ENCODE measurements around the gene RAB10. TPM values are rescaled to one million over a fixed set of nuclear protein-coding genes. Genes with fewer than 3 reads are reported as not detected.

The RAB10 gene
- total RNA-seq, 2 donors from 2014 or later = 118 to 139 TPM

- no peaks in the 10 kb centered on the region for H3K27me3 ChIP-seq (replicated peaks; ENCODE audit: insufficient read depth)
- intact Hi-C loops (cut with DNase I) = no loop called here
- 43% methylated on average over 5 of the region's 5 CpGs for WGBS
- no peak for DNase-seq (ENCODE audit: low spot score)
- H3K4me1 ChIP-seq (replicated peaks) = peaks cover 6% of the 10 kb centered on the region
- H3K9me3 ChIP-seq = no peaks in the 10 kb centered on the region
- H3K4me3 ChIP-seq = no peak overlapping the region
- no peak overlapping the region for H3K27ac ChIP-seq
- TF ChIP-seq CTCF (IDR thresholded peaks at IDR 0.05) (peak in 1 of 4 experiments; percentile 9), POLR2AphosphoS5 (IDR thresholded peaks at IDR 0.05) (no peak)
- H3K36me3 ChIP-seq = no peaks in the 10 kb centered on the region
Observed at GRCh38 chr2:26000561-26001082, 33.3 kb upstream of the RAB10 start.

GRCh38 chr2:26001743-26002351, 32.0 kb upstream of the RAB10 start:
- TF ChIP-seq POLR2A (IDR thresholded peaks at IDR 0.05) (no peak), POLR2AphosphoS5 (IDR thresholded peaks at IDR 0.05) (peak; percentile 33)
- H3K27me3 ChIP-seq (replicated peaks; ENCODE audit: insufficient read depth) = no peaks in the 10 kb centered on the region
- H3K27ac ChIP-seq = peak overlapping the region; percentile 27 to 62
- no peaks in the 10 kb centered on the region for H3K36me3 ChIP-seq
- DNase-seq (ENCODE audit: low spot score) = peak; percentile 79
- 18% methylated on average over 4 of the region's 4 CpGs for WGBS
- H3K4me1 ChIP-seq (replicated peaks) = peaks cover 6% of the 10 kb centered on the region
- intact Hi-C loops (cut with DNase I) = no loop called here
- no peak overlapping the region for H3K4me3 ChIP-seq
- no peaks in the 10 kb centered on the region for H3K9me3 ChIP-seq

- Histone ChIP-seq H3K9me3 (no peaks in the 10 kb centered on the region), H3K4me1 (replicated peaks) (peaks cover 6% of the 10 kb centered on the region), H3K27ac (peak overlapping the region; percentile 27 to 36), H3K27me3 (replicated peaks; ENCODE audit: insufficient read depth) (no peaks in the 10 kb centered on the region), H3K4me3 (no peak overlapping the region), H3K36me3 (no peaks in the 10 kb centered on the region)
- TF ChIP-seq POLR2AphosphoS5 (IDR thresholded peaks at IDR 0.05) (peak; percentile 61), POLR2A (IDR thresholded peaks at IDR 0.05) (no peak), CTCF (IDR thresholded peaks at IDR 0.05) (no peak)
- WGBS = 63% methylated on average over 9 of the region's 9 CpGs
- DNase-seq (ENCODE audit: low spot score) = peak; percentile 50
- intact Hi-C loops (cut with DNase I) = no loop called here
Observed at GRCh38 chr2:26002632-26003310, 31.1 kb upstream of the RAB10 start.

- intact Hi-C loops (cut with DNase I) = no loop called here
- H3K27me3 ChIP-seq (replicated peaks; ENCODE audit: insufficient read depth) = no peaks in the 10 kb centered on the region
- H3K4me1 ChIP-seq (replicated peaks) = peaks cover 5% of the 10 kb centered on the region
- 95% methylated on average over 1 of the region's 1 CpG for WGBS
- no peak for DNase-seq (ENCODE audit: low spot score)
- no peak overlapping the region for H3K27ac ChIP-seq
- no peaks in the 10 kb centered on the region for H3K9me3 ChIP-seq
- no peak overlapping the region for H3K4me3 ChIP-seq
- TF ChIP-seq POLR2AphosphoS5 (IDR thresholded peaks at IDR 0.05) (no peak), CTCF (IDR thresholded peaks at IDR 0.05) (no peak), POLR2A (IDR thresholded peaks at IDR 0.05) (no peak)
- no peaks in the 10 kb centered on the region for H3K36me3 ChIP-seq
Observed at GRCh38 chr2:26008095-26008494, 25.8 kb upstream of the RAB10 start.

GRCh38 chr2:26008851-26009566, 24.9 kb upstream of the RAB10 start:
- Histone ChIP-seq H3K36me3 (no peaks in the 10 kb centered on the region), H3K4me3 (no peak overlapping the region), H3K9me3 (no peaks in the 10 kb centered on the region), H3K4me1 (replicated peaks) (peaks cover 5% of the 10 kb centered on the region), H3K27ac (peak overlapping the region in 1 of 2 donors; percentile 47), H3K27me3 (replicated peaks; ENCODE audit: insufficient read depth) (no peaks in the 10 kb centered on the region)
- DNase-seq (ENCODE audit: low spot score) = peak; percentile 89
- WGBS = 45% methylated on average over 2 of the region's 2 CpGs
- intact Hi-C loops (cut with DNase I) = no loop called here
- TF ChIP-seq CTCF (IDR thresholded peaks at IDR 0.05) (no peak), POLR2AphosphoS5 (IDR thresholded peaks at IDR 0.05) (peak; percentile 82)

Data from prostate gland (tissue), 2 donors.